Activated T-helper 1 cell treated with Interleukin-2 at 50 U/mL for 16 hours (primary cell): ENCODE results near the gene RBM17.
A peak's percentile ranks its signal among the peaks of the same experiment; 100 is the strongest.
"Not testable (repeated sequence)": the region's sequence is repeated elsewhere in the genome, so short reads cannot be mapped to it uniquely, and the experiment has no call there.

Source experiments
- DNase-seq: peaks from one replicate; pipeline ENCODE4 v3.0.0-alpha.2; 2020; ENCODE audit warnings: low read depth

Gene RBM17

DNA sequence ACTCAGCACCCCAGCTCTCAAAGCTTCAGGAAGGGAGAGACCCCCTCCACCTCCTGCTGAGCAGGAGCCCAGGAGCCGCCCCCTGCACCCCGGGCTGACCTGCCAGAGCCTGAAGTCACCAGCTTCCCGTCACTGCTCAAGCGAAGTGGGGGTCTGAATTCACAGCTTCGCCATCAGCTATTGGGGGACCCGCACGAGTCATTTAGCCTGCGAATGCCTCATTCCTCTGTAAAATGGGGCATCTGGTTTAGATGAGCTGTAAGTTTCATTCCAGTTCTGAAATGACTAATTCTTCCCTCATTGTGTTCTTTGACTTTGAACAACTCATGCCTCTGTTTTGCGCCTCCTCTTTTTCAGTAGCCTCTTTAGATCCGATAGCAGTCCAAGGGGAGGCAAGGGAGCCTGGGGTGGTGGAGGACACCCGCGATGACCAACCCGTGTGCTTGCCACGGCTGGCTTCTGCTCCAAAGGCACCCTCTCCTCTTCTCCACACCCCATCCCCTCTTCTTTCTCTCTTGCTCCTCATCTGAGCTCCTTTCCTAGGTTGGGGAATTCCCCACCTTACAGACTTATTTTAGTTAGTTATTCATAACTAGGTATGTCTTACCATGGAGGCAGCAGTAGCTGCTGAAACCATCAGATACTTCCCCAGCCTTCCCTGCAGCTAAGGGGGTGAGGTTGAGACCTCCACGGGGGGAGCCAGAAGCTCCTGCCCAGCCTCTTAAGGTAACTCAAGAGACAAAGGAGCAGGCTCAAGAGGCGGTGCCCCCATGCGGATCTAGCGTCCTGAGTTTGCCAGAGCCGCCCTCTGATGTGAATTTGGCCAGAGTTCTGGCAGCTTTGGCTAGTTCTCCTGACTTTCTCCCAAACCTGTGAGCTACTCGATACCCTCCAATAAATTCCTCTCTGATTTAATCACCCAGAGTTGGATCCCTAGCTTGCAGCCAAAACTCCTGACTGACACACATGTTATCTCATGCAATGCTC lies 47.7 kb downstream of the RBM17 start:
- DNase-seq, result no peak

DNA sequence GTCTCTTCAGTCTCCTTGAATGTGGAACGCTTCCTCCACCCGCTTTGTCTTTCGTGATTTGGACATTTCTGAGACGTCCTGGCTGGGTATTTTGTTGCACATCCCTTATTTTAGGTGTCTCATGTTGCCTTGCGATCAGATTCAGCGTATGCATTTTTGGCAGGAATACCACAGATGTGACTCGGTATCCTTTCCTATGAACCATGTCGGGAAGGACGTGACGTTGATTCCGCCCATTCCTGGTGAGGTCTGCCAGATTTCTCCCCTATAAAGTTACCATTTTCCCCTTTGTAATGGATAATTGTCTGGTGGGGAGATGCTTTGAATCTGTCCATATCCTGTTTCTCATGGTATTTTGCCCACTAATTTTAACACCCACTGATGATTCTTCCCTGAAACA lies 49.6 kb downstream of the RBM17 start:
- DNase-seq, result no peak

DNA sequence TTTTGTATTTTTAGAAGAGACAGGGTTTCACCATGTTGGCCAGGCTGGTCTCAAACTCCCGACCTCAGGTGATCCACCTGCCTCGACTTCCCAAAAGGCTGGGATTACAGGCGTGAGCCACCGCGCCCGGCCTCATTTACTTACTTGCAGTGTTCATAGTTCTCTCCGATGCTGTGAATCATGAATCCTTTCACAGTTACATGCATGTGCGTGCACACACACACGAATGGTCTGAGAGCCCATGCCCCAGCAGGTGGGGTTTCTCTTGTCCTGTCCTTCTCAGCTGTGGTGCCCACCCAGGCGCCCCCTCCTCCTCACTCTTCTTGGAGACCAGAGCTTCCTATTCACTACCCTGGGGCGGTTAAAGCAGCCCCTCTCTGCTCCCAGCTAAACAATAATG lies 50.6 kb downstream of the RBM17 start:
- no peak for DNase-seq

DNA sequence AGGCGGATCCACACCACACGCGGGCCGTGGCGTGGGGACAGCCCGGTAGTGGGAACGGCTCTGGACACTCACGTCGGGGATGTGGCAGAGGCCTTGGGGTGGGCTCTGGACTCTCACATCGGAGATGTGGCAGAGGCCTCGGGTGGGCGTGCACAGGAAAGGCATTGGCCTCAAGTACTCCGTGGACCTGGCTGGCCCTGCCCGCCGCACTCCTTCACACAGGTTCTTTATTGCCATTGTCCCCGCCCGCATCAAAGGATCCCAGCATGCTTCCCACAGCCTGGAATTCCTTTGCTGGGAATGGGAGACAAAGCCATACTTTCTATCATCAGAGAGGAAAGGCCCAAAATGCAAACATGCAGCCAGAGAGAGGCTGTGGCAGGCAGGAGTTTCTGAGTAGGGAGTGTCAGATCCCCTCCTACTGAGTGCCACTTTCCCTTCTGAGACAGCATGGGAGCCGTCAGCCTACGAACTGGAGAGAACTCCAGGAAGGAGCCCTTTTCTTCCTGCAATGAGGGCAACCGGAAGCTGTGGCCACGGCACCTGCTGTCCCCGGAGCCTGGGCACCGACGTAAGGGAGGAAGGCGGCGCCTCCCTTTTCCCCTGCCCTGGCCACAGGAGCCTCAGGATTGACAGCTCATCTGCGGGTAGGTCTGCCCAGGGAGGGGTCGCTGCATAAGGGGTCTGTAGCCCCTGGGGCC lies 51.5 kb downstream of the RBM17 start:
- no peak for DNase-seq

GRCh38 chr10:6140965-6141295 lies 52.1 kb downstream of the RBM17 start:
- no peak for DNase-seq

DNA sequence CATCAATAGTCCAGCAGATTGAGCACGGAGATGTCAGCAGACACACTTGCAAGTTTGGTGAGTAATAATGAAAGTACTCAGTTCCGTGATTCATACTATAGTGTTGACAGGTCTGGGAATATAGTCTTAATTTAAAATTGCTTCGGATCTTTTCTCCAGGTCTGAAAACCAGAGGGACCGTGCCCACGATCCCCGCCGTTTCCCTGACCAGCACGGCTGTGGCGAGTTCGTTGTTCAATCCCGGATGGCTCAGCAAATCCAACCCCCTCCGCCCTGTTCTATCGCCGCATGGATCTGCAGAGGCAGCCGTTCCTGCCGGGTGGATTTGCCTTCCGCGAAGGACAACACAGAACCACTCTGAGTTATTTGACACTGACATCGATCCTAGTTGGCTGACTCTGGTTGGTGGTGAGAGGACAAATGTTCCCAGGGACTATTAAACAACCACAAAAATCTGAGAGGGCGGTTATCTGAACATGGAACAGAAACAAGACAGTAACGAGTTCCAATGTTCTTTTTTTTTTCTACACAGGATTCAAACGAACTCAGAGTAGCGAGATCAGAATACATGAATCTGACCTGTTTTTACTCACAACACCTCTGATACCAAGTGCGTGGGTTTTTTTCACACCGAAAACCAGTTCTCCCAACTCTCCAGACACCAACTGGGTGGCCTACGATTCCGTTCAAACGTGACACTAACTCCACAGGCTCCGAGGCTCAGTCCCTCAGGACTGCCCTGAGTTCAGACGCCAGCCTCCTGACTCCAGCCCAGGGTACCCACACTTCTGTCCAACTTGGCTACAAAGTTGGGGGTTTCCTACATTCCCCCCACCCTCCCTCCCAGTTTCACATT lies 52.7 kb downstream of the RBM17 start:
- DNase-seq, result no peak

DNA sequence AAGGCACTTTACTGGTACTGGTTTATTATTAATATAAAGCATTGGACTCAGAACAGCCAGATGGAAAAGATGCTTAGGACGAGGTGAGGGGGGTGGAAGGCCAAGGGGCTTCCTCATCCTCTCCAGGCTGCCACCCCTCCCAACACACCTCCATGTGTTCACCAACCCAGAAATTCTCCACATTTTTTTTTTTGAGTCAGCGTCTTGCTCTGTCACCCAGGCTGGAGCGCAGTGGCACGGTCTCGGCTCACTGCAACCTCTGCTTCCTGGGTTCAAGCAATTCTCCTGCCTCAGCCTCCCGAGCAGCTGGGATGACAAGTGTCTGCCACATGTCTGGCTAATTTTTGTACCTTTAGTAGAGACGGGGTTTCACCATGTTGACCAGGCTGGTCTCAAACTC lies 53.4 kb downstream of the RBM17 start:
- not testable (repeated sequence) for DNase-seq

DNA sequence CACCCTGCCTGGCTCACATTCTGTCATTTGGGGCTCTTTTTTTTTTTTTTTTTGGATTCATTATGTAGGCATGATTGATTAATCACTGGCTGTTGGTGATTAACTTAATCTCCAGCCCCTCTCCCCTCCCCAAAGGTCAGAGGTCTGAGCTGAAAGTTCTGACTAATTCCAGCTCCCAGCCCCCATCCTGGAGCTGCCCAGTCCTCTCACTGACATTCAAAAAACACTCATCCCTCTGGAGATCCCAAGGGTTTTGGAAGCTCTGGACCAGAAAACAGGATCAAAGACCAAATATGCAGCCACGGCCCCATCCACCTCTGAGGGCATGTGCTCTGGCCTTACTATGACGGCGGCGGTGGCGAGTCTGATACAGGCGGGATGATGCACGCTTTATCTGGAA lies 53.8 kb downstream of the RBM17 start:
- no peak for DNase-seq

GRCh38 chr10:6143181-6143580 lies 54.3 kb downstream of the RBM17 start:
- no peak for DNase-seq

DNA sequence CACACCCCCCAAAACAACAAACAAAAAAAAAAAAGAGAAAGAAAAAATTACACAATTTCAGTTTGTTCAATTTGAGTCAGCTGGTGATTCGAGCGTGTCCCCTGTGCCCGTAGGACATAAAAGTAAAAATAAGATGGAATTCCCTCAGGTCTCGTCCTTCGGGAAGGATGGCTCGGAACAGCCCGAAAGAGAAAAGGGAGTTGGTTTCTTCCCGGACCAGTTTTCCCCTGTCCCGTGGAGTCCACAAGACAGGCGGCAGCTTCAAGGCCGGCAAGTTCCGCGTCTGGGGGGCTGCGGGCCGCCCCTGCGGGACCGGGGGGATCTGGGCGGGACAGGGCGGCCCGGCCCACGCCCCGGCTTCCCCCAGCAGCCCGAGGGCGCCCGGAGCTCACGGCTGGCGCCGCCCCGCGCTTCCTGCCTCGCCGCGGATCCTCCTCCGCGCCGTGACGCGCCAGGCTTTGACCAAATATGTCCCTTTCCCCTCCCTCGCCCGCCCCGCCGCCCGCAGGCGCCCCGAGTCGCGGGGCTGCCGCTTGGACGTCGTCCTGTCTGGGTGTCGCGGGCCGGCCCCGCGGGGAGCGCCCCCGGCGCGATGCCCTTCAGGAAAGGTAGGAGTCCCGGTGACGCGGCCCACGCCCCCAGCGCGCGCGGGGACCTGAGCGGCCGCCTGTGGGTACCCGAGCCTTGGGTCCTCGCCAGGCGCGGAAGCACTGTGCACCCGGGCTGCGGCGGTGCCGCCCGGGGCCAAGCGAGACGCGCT lies 55.8 kb downstream of the RBM17 start:
- peak; percentile 80 for DNase-seq

- DNase-seq, result no peak
Observed at GRCh38 chr10:6145166-6145987, 56.5 kb downstream of the RBM17 start.

DNA sequence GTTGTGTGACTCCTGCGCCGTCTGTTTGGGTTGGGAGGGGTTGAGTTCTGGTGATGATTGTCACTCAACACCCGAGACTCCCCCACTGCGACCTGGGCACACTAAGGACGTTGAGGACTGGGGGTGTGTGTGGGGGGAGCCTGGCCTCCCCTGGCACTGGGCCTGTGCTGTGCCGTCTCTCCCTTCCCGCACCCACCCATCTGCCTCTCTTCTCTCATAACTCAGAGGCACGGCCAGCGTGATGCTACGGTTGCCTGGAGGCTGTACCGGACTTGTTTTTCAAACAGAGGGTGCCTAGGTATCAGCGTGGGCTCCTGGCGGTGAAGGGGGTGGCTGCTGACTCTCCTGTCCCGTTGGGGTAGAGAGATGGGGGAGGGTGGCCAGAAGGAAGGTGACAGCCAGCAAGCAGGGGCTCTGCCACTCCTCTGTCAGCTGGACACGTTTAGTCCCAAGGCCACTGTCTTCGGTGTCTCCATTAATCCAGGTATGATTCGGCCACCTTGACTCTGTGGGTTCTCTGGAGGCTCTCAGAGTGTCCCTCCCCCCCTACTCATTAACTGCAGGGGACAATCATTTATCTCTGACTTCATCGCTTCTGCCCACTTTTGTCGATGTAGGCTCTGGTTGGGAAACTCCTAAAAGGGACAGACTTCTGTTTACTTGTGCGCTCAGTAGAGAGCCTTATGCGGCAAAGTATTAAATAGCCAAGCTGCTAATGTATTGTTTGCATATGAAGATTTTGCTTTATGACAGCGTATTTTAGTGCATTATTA lies 57.4 kb downstream of the RBM17 start:
- DNase-seq, result no peak

DNA sequence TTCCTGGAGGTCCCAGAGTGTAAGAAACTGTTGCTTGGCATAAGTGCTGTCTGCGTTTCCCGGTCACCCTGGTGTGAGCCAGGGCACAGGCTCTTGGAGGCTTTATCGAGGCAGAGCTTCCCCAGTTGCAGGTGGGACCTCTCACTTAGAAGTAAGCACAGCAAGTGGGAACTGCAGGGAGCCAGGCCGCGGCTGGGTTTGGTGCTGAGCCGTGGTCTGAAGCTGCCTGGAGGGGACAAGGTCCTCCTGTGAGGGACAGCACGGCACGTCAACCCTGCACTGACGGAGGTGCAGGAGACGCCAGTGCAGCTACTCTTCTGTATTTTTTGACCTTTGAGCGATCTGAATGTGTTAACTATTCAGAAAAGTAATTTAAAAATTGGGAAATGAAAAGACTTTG lies 58.1 kb downstream of the RBM17 start:
- no peak for DNase-seq

GRCh38 chr10:6148251-6148701 lies 59.4 kb downstream of the RBM17 start:
- no peak for DNase-seq

GRCh38 chr10:6148908-6149307 lies 60.1 kb downstream of the RBM17 start:
- no peak for DNase-seq

DNA sequence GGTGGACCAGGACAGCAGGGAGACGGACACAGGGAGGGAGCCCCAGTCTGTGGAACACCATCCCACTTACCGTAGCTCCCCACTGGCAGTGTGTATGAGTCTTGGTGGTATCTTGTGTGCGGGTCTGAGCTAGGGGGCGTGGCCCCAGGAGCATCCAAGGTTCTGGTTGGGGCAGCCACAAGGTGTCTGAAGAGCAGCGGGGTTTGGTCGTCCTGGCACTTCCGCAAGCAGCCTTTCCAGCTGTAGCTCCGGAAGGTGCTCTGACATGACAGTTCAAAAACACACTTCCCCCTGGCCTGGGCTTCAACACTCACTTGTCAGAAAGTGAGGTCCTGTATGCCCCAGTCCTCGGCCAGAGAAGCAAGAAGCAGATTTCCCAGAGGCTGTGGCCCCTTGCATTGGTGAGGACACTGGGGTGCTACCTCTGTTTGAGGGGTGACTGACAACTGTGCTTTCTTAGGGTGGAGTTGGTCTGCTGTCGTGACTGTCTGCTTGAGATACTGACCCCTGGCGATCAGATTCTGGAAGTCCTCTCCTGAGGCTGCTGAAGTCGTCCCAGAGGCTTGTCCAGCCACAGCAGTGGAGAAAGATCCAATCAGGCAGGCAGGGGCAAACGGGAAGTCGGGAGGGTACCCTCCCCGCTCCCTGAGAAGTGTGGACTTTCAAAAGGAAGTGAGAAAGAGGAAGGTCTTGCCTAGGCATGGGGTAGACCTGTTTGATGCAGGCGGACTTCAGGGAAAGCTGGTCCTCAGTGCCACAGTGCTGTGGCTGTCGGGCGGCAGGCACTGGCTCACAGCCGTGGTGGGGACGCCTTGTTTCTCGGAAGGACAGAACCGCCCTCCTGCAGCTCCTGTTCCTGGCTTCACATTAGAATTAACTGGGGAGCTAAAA lies 62.5 kb downstream of the RBM17 start:
- no peak for DNase-seq

DNA sequence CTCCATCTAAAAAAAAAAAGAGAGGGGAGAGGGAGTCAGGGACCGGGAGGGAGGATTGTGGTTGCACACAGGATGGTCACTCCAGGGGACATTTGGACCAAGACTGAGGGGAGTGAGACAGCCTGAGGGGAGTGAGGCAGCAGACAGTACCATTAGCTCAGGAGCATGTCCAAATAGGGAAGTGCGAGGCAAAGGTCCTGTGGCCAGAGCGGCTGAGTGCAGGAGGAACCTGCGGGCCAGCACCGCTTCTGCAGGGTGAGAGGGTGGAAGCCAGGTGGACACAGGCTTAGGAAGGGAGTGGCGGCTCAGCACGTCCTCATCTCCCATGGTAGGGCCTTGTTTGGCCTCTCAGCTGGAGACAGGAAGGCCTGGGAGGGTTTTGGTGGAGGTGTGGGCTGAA lies 65.0 kb downstream of the RBM17 start:
- no peak for DNase-seq

DNA sequence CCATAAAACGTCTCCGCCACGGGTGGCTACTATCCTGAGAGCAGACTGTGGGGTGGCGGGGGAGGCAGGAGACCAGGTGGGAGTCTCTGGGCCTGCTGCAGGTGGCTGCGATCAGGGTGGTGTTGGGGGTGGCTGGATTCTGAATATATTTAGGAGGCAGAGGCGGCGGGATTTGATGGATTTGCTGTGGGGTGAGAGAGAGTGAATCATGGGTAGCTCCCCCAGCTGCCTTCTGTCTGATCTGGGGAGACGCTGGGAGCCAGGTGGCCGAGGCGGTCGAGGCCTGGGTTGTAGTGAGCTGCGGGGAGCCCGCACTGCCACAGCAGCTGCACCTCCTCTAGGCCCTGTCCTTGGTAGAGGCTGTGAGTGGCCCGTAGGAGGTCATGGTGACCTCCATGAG lies 65.7 kb downstream of the RBM17 start:
- no peak for DNase-seq

DNA sequence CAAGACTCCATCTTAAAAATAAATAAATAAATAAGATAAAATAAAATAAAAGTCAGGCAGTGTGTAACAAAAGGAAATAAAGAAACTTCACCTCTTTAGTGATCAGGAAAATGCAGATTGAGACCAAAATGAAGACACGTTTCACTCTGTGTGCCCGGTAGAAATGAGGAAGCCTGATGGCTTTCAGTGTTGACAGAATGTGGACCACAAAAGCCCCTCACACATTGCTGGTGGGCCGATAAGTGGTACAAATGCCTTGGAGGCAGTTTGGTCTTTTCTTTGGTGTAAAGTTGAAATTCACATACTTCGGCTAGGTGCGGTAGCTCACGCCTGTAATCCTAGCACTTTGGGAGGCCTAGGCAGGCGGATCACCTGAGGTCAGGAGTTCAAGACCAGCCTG lies 69.4 kb downstream of the RBM17 start:
- no peak for DNase-seq
